IMR-90 (cell line): ENCODE results near the gene ESR2. TPM values are rescaled to one million over a fixed set of nuclear protein-coding genes. Genes with fewer than 3 reads are reported as not detected.

Experiments
- ATAC-seq: fragments of 200-7000 bp; cut with Tn5 transposase; 2 replicates; pipeline ENCODE4 v1.9.1; 2020; ENCODE audit warnings: low read depth, mild to moderate bottlenecking, moderate library complexity
- BruUV-seq: library from RNA; stranded (reverse); fragments of 400-500 nt; replicated peaks from 2 replicates; lab custom pipeline; 2021; lab: Mats Ljungman, UMichigan
- CTCF ChIA-PET: fragments of 300-600 bp; formaldehyde crosslinking; extraction: SDS; loops from one replicate; lab custom pipeline; 2021; ENCODE audit warnings: antibody characterized with exemption; lab: Yijun Ruan, JAX
- POLR2A ChIA-PET: fragments of 300-600 bp; sonication (Branson Sonifier 250); formaldehyde crosslinking; loops from one replicate; lab custom pipeline; 2022; ENCODE audit warnings: antibody characterized with exemption; ENCODE audit not compliant: unreplicated experiment; lab: Charles Lee
- DNase-seq: peaks from one replicate; pipeline ENCODE4 v3.0.0; 2013
- H2AFZ ChIP-seq: replicated peaks from 2 replicates; pipeline ENCODE3; 2013; ENCODE audit warnings: low read length, mild to moderate bottlenecking; ENCODE audit not compliant: poor library complexity
- H2AK5ac ChIP-seq: 2 replicates; pipeline ENCODE4 v1.6.1; 2013; ENCODE audit warnings: low read depth, low read length, inconsistent platforms
- H2AK9ac ChIP-seq: replicated peaks from 2 replicates; pipeline ENCODE3; 2013; ENCODE audit warnings: mild to moderate bottlenecking, low read depth, low read length, moderate library complexity; ENCODE audit not compliant: poor library complexity
- H2BK120ac ChIP-seq: 2 replicates; pipeline ENCODE4 v1.6.1; 2013; ENCODE audit warnings: low read depth, low read length, inconsistent platforms
- H2BK15ac ChIP-seq: 3 replicates; pipeline ENCODE4 v1.6.1; 2013; ENCODE audit warnings: low read depth, low read length, inconsistent platforms
- H2BK20ac ChIP-seq: 2 replicates; pipeline ENCODE4 v1.6.1; 2013; ENCODE audit warnings: low read depth, mild to moderate bottlenecking, inconsistent platforms, low read length, moderate library complexity
- H2BK5ac ChIP-seq: 2 replicates; pipeline ENCODE4 v1.6.1; 2013; ENCODE audit warnings: mild to moderate bottlenecking, low read depth, low read length, inconsistent platforms; ENCODE audit not compliant: poor library complexity, severe bottlenecking
- H3K14ac ChIP-seq: replicated peaks from 2 replicates; pipeline ENCODE4 v1.6.1; 2013; ENCODE audit warnings: low read depth, low read length, inconsistent platforms
- H3K18ac ChIP-seq: 2 replicates; pipeline ENCODE4 v1.6.1; 2013; ENCODE audit warnings: low read depth, low read length, control low read depth
- H3K23ac ChIP-seq: 2 replicates; pipeline ENCODE4 v1.6.1; 2013; ENCODE audit warnings: low read depth, low read length, inconsistent platforms
- H3K27ac ChIP-seq: 2 replicates; pipeline ENCODE4 v1.5.1; 2013; ENCODE audit warnings: mild to moderate bottlenecking, control low read depth, low read length; ENCODE audit not compliant: insufficient read depth
- H3K27me3 ChIP-seq: 2 replicates; pipeline ENCODE4 v1.6.1; 2013; ENCODE audit warnings: low read length; ENCODE audit not compliant: control insufficient read depth, insufficient read depth
- H3K36me3 ChIP-seq: 2 replicates; pipeline ENCODE4 v1.6.1; 2013; ENCODE audit warnings: low read length, mixed read lengths; ENCODE audit not compliant: control insufficient read depth, insufficient read depth
- H3K4ac ChIP-seq: 2 replicates; pipeline ENCODE4 v1.6.1; 2013; ENCODE audit warnings: low read depth, low read length, inconsistent platforms
- H3K4me1 ChIP-seq: 2 replicates; pipeline ENCODE4 v1.6.1; 2013; ENCODE audit warnings: low read length, mixed read lengths; ENCODE audit not compliant: control insufficient read depth, insufficient read depth
- H3K4me2 ChIP-seq: 2 replicates; pipeline ENCODE4 v1.6.1; 2013; ENCODE audit warnings: low read depth, mild to moderate bottlenecking, control low read depth, low read length, moderate library complexity
- H3K4me3 ChIP-seq: 2 replicates; pipeline ENCODE4 v1.5.1; 2013; ENCODE audit warnings: low read depth, mild to moderate bottlenecking, control low read depth, low read length, moderate library complexity; ENCODE audit not compliant: insufficient read depth
- H3K56ac ChIP-seq: 2 replicates; pipeline ENCODE4 v1.6.1; 2013; ENCODE audit warnings: low read length, inconsistent platforms; ENCODE audit not compliant: insufficient read depth; ENCODE audit errors: extremely low read depth
- H3K79me1 ChIP-seq, 2 experiments: 2 replicates each; pipeline ENCODE4 v1.6.1; 2013; ENCODE audit warnings: low read length in 2 of 2, inconsistent platforms in 1 of 2, low read depth in 1 of 2
- H3K9ac ChIP-seq: 2 replicates; pipeline ENCODE4 v1.6.1; 2013; ENCODE audit warnings: low read depth, low read length, control low read depth
- H3K9me1 ChIP-seq: 2 replicates; pipeline ENCODE4 v1.6.1; 2013; ENCODE audit warnings: low read length, inconsistent platforms; ENCODE audit not compliant: insufficient read depth
- H3K9me3 ChIP-seq: 2 replicates; pipeline ENCODE4 v1.6.1; 2013; ENCODE audit warnings: low read length; ENCODE audit not compliant: control insufficient read depth, insufficient read depth
- H4K20me1 ChIP-seq: 2 replicates; pipeline ENCODE4 v1.6.1; 2013; ENCODE audit warnings: low read length, inconsistent platforms; ENCODE audit not compliant: insufficient read depth
- H4K5ac ChIP-seq: 2 replicates; pipeline ENCODE4 v1.6.1; 2013; ENCODE audit warnings: mild to moderate bottlenecking, low read depth, low read length, control low read depth
- H4K8ac ChIP-seq, 2 experiments: 2 replicates each; pipeline ENCODE4 v1.6.1; 2013; ENCODE audit warnings: low read depth in 2 of 2, low read length in 2 of 2, control low read depth in 1 of 2, inconsistent platforms in 1 of 2
- H4K91ac ChIP-seq: 2 replicates; pipeline ENCODE4 v1.6.1; 2013; ENCODE audit warnings: low read depth, low read length, inconsistent platforms; ENCODE audit not compliant: insufficient read depth
- MXI1 ChIP-seq: IDR thresholded peaks from 2 replicates; pipeline ENCODE4 v1.6.1; 2012; ENCODE audit warnings: low read depth, mild to moderate bottlenecking, low read length, moderate library complexity, borderline replicate concordance
- SMC3 ChIP-seq: fragments of 150-350 bp; IDR thresholded peaks from 2 replicates; pipeline ENCODE4 v1.6.1; 2016; ENCODE audit warnings: low read depth, mild to moderate bottlenecking, antibody characterized with exemption, low read length, moderate library complexity
- WGBS, 2 experiments: methylation state at CpG; one replicate each; pipeline versions ENCODE4 v1.1.5 to v1.1.7; 2013; ENCODE audit warnings: missing lambda C conversion rate in 2 of 2; ENCODE audit not compliant: insufficient read length in 1 of 2; ENCODE audit errors: extremely low coverage in 2 of 2; 5-methylcytosine and 5-hydroxymethylcytosine counted together
- dilution Hi-C: fragments of 300-500 bp; cut with HindIII; formaldehyde crosslinking; loops from one replicate; pipeline ENCODE4 v1.14.3; 2018; ENCODE audit warnings: low sequenced_read_pairs; ENCODE audit not compliant: unreplicated experiment
- in situ Hi-C: fragments of 300-500 bp; cut with MboI; formaldehyde crosslinking; loops from 3 replicates; pipeline ENCODE4 v1.14.3; 2019; ENCODE audit warnings: low sequenced_read_pairs, inconsistent platforms, mixed read lengths
- intact Hi-C: fragments of 100-400 bp; cut with micrococcal nuclease; formaldehyde crosslinking; loops from 2 replicates; pipeline ENCODE4 v1.10.0; 2022
- polyA plus RNA-seq, 3 experiments: library from polyadenylated mRNA; depleted of rRNA; stranded (reverse); fragments of >200 nt; gene quantifications; 2 replicates each; pipeline ENCODE4 v1.2.3, GENCODE V29; 2012; ENCODE audit warnings: low replicate concordance in 1 of 3
- total RNA-seq: library from RNA; depleted of rRNA; stranded (reverse); fragments of >200 nt; gene quantifications from 2 replicates; pipeline ENCODE4 v1.2.3, GENCODE V29; 2012
- TF ChIP-seq, protein P1 (sequence below): fragments of 150-350 bp; IDR thresholded peaks from 2 replicates; pipeline ENCODE4 v1.6.1; 2016; ENCODE audit warnings: low read depth, mild to moderate bottlenecking, low read length, moderate library complexity, borderline replicate concordance

The ESR2 gene
- total and polyA plus RNA-seq, 2 of the 4 experiments (the other 2 are of a cell fraction): under 0.01 to 0.03 TPM

DNA sequence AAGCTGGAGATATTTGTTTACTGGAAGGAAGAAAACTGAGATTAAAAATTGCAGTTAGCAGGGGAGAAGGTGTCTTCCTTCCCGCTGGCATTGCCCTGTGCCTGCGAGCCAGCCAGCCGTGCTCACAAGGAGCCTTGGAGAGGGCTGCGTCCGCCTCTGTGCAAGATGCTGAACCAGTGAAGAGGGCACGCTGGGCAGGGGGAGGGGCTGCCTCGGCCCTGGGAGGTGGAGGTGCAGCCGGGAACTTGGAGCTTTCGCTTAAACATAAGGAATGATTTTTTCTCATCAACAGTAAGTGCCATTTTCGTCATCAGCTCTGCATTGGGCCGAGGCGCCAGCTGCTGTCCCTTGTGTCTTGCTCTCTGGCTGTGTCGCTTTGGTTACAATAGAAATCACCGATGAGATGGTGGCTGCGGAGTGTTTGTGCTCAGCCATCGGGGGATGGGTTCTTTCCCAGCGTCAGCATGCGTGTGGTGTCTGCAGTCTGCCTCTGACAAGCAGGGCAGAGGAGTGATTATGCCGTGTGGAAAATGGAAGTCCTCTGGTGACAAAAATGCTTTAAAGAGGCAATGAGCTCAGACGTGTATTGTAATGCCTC is 97.3 kb downstream of the ESR2 start:
- dilution Hi-C loops: no loop called here
- H2BK15ac ChIP-seq: peak overlapping the region; percentile 10; the same call in 1 of the 3 replicates
- H4K20me1 ChIP-seq: no peaks in the 10 kb centered on the region
- no peaks in the 10 kb centered on the region for H3K27me3 ChIP-seq
- in situ Hi-C loops: no loop called here
- H3K9ac ChIP-seq: peak overlapping the region; percentile 47
- BruUV-seq: no TSS peak
- H3K4me3 ChIP-seq: peak overlapping the region; percentile 61
- H3K4ac ChIP-seq: peak overlapping the region; percentile 51
- H3K18ac ChIP-seq: peak overlapping the region; percentile 68
- H4K91ac ChIP-seq: peak overlapping the region; percentile 74
- peak overlapping the region; percentile 60 for H3K23ac ChIP-seq
- no peaks in the 10 kb centered on the region for H3K36me3 ChIP-seq
- H3K27ac ChIP-seq: peak overlapping the region; percentile 44; the same call in 1 of the 2 replicates
- CTCF ChIA-PET: interaction anchor here (1.2 to 1.5 kb wide), 2 partner anchors 13 to 16 kb away, joined by 3 read pairs; no protein-coding TSS in a partner anchor
- H2BK20ac ChIP-seq: peak overlapping the region; percentile 16
- WGBS, 2 experiments: 3% methylated on average over 5 of the region's 20 CpGs; no CpG with 5 or more reads in 1 of the 2 experiments
- no peak overlapping the region for H2AK5ac ChIP-seq
- peaks cover 10% of the 10 kb centered on the region for H3K4me1 ChIP-seq
- peak overlapping the region; percentile 77 for H2AK9ac ChIP-seq
- POLR2A ChIA-PET: interaction anchor here (0.6 kb wide), 1 partner anchor 16 kb away, joined by 4 read pairs; no protein-coding TSS in a partner anchor
- no peak for TF ChIP-seq SMC3
- 0 out of 2 replicates have a peak, but pooled peaks have one; percentile 45 for TF ChIP-seq MXI1
- TF ChIP-seq, protein P1, sequence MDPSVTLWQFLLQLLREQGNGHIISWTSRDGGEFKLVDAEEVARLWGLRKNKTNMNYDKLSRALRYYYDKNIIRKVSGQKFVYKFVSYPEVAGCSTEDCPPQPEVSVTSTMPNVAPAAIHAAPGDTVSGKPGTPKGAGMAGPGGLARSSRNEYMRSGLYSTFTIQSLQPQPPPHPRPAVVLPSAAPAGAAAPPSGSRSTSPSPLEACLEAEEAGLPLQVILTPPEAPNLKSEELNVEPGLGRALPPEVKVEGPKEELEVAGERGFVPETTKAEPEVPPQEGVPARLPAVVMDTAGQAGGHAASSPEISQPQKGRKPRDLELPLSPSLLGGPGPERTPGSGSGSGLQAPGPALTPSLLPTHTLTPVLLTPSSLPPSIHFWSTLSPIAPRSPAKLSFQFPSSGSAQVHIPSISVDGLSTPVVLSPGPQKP: no peak
- H3K14ac ChIP-seq: peak overlapping the region; percentile 39
- DNase-seq: peak; percentile 64
- H3K9me3 ChIP-seq: no peaks in the 10 kb centered on the region
- peaks cover 7% of the 10 kb centered on the region for H3K9me1 ChIP-seq
- peaks cover 0 to 6% of the 10 kb centered on the region in 2 experiments; a peak in 1 of 4 replicates for H3K79me1 ChIP-seq
- H4K8ac ChIP-seq: peak overlapping the region in 1 of 2 experiments; percentile 68; a peak in 2 of 4 replicates
- peak overlapping the region; percentile 56; the same call in 1 of the 2 replicates for H4K5ac ChIP-seq
- peak; percentile 86 for ATAC-seq
- H3K4me2 ChIP-seq: peak overlapping the region; percentile 82
- H3K56ac ChIP-seq: no peak overlapping the region; the same call in 1 of the 2 replicates
- H2AFZ ChIP-seq: peak overlapping the region; percentile 93
- H2BK5ac ChIP-seq: peak overlapping the region; percentile 16
- H2BK120ac ChIP-seq: peak overlapping the region; percentile 81
- intact Hi-C loops: loop anchor here (10.0 kb wide), 1 partner anchor 98 kb away; the partner anchor contains the start of gene ESR2
